HUDEP-2 (cell line): ENCODE measurements around the gene PRKAG2.

Experiments
- DNase-seq, 76 experiments: peaks; one replicate each; lab custom pipeline; 2025; ENCODE audit not compliant: unreplicated experiment in 76 of 76; lab: John Stamatoyannopoulos, UW

Gene PRKAG2

DNA sequence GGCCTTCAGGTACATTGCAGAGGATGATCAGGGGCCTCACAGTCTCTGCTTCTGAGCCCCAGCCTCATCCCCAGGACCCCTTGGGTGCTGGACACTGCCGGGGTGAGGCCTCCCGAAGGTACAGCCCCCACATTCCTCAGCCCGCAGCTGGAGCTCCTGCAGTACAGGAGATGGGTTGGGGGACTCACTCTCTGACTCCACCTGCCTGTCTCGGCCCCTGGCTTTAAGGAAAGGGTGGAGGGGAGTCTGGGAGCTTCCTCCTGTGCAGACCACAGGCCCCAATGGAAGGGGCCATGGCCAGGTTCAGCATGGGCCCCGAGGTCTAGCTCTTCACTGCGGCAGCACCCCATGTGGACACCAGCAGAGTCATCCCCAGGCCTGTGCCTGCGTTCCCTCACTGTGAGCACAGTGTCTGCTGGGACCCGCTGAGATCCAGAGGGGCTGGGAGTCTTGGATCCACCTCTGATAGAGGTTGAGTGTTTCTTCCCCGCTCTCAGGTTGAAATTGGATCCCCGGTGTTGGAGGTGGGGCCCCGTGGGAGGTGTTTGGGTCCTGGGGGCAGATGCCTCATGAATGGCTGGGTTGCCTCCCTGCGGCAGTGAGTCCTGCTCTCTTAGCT lies 99.9 kb downstream of the PRKAG2 start:
- no peak for DNase-seq

GRCh38 chr7:151776446-151776845 lies 100.5 kb downstream of the PRKAG2 start:
- no peak for DNase-seq

- DNase-seq: no peak
These were observed 101.1 kb downstream of the PRKAG2 start for GRCh38 chr7:151775547-151776443.

GRCh38 chr7:151774951-151775350 lies 102.0 kb downstream of the PRKAG2 start:
- no peak for DNase-seq

DNA sequence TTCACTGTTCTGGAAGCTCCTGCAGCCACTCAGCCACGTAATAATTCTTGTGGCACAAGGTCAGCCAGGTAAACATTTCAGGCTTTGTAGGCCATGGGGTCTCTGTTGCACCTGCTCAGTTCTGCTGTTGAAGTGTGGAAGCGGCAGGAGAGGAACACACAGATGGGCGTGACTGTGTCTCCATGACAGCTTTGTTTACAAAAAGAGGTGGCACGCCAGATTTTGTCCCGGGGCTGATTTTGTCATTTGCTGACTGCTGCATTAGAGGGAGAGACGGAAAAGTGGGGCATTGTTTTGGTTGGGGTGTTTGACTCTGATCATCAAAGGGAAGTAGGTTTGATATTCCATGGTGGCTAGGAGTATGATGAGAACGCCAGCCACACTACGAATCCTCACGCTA lies 103.1 kb downstream of the PRKAG2 start:
- no peak for DNase-seq

GRCh38 chr7:151770232-151770631 lies 106.7 kb downstream of the PRKAG2 start:
- DNase-seq: no peak

GRCh38 chr7:151769188-151769821 lies 107.6 kb downstream of the PRKAG2 start:
- no peak for DNase-seq

GRCh38 chr7:151768805-151769187 lies 108.1 kb downstream of the PRKAG2 start:
- no peak for DNase-seq

- no peak for DNase-seq
These were observed 109.4 kb downstream of the PRKAG2 start for GRCh38 chr7:151767557-151767956.

DNA sequence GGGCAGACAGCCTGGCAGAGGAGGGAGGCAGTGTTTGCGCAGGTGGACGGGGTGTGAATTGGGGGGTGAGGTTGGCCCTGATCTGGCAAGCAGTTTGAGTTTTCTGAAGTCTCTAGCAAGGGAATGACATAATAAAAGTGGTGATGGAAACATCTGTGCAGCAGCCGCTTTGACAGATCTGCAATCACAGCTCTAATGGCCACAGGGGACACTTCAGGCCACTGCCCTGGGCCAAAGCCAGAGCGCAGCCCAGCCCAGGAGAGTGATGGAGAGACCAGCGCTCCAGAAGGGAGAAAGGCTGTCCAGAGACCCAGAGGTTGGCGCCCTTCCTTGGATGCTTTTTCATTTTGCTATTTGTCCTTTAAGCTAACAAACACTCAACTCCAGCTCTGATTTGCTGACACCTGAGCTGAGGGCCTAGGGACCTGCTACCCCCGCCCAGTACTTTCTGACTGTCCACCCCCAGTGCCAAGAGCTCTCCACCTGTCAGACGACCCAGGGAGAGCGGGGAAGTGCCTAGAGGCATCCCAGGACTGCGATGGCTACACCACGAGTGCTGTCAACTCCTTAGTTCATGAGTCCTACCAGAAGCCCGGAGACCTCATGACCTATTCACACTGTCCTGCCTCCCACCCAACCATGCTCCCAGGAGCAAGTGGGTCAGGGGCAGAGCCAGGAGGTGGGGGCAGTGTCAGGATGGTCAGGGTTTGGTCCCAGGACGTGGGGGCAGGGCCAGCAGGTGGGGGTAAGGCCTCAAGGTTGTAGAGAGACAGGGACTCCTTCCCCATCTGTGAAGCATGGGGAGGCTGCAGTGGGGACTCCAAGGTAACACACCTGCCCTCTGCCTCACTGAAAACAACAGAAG lies 112.6 kb downstream of the PRKAG2 start:
- no peak for DNase-seq

GRCh38 chr7:151763420-151763984 lies 113.4 kb downstream of the PRKAG2 start:
- no peak for DNase-seq

GRCh38 chr7:151762583-151763245 lies 114.2 kb downstream of the PRKAG2 start:
- no peak for DNase-seq

GRCh38 chr7:151761957-151762356 lies 115.0 kb downstream of the PRKAG2 start:
- DNase-seq: no peak

GRCh38 chr7:151761231-151761630 lies 115.7 kb downstream of the PRKAG2 start:
- no peak for DNase-seq

GRCh38 chr7:151759591-151760042 lies 117.3 kb downstream of the PRKAG2 start:
- peak in 33 of 76 experiments; percentile 2 to 41 (median 16) for DNase-seq

DNA sequence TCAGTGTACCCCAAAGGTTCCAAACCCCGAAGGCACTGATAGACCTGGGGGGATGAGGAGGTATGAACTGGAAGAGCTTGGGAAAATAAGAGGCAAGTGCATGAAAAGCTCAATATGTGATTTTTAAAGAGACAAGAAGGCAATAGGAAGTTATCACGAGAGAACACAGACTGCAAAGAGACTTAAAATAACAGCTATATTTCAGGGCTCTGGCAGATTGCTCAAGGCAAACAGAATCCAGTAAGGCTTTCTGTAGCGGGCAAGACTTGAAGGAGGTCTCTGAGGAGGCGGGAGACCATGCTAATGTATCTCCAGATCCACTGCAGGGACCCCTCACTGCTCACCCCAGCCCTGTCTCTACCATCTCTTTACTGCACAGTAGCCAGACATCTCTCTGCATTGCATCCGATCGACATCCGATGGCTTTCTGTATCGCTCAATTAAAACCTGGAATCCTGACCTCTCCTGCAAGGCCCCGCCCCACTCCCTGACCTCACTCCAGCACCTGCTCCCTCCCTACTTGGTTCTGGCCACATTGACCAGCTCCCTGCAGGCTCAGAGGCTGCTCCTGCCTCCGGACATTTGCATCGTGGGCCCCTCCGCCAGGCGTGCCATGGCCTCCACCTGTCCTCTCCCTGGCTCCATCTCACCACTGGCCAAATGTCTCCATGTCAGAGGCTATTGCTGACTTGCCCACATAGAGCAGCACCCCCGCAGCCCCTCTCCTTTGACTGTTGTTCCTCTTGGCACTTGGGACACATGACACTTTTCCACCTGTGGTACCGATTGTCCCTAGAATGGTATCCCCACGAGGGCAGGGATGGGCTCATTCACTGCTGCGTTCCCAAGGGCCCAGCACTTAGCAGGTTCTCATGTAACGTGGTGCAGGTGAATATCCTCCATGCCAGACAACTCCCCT lies 118.0 kb downstream of the PRKAG2 start:
- DNase-seq: no peak

GRCh38 chr7:151757274-151757673 lies 119.6 kb downstream of the PRKAG2 start:
- no peak for DNase-seq

- no peak for DNase-seq
These were observed 120.0 kb downstream of the PRKAG2 start for GRCh38 chr7:151756866-151757265.
